NCI-H1105 (cell line): ENCODE measurements around the gene OR52H1.

ENCODE experiments used
- DNase-seq: peaks from one replicate; lab custom pipeline; 2025; lab: John Stamatoyannopoulos, UW

Gene OR52H1

DNA sequence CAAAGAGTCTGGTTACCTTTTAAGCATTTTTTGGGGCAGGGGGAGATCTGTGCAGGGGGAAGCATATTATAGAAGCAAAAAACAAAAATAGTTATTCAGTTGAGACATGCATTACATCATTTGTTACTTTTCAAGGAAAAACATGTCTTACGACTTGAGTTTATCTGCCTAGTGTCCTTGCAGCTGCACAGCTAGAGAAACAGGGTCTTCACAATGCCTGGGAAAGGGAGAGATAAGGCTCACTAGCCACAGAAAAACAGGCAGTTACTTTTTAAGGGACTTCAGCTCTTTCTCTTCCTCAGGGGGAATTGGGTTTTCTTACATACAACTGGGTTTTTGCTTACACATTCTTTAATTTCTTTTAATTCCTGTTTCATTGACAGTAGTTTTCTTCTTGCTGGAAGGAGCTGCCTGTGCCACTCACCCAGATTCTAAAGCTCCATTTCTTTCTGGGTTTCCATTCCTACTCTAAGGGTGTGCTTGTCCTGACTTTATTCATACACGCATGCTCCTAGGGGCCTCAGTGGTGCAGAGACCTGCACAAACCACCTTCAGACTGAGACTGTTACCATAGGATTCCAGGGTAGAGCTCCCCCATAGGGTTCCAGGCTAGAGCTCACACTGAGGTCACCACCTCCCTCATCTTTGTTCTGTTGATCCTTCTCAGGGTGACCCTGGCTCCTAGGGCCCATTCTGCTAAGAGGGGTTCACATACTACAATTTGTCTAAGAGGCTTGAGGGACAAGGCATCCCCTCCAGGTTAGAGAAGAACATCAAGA, 17.1 kb downstream of the OR52H1 start:
- no peak for DNase-seq

DNA sequence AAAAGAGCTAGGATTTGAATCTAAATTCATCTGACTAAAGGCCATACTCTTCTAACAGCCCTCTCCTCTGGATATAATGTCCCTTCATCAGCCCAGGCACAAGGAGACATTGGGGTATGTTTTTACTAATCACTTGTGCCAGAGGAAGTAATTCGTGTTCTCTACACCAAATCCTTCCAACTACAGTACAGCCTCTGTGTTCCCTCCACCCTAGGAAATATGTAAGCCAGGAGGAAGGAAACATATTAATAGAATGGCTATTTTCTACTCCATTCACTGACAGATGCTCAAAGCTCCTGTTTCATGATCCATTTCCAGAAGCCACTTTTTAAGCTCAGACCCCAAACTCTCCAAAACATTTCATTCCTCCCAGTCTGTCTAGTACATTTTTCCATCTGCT, 19.8 kb downstream of the OR52H1 start:
- DNase-seq = no peak

DNA sequence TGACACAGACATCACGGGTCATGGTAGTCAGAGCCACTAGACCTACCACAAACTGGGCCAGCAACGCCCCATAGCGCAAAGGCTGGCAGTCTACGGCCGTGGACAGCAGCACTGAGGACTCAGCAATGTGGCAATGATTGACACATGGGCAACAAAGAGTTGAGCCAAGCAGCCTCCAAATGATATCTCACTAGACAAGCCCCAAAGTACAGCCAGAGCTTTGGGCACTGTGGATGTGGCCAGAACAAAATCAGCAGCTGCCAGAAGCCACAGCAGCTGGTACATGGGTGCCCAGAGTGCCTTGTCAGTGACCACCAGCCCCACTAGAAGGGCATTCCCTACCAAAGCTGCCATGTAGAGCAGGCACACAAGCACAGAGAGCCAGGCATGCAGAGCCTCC, 20.6 kb downstream of the OR52H1 start:
- no peak for DNase-seq

DNA sequence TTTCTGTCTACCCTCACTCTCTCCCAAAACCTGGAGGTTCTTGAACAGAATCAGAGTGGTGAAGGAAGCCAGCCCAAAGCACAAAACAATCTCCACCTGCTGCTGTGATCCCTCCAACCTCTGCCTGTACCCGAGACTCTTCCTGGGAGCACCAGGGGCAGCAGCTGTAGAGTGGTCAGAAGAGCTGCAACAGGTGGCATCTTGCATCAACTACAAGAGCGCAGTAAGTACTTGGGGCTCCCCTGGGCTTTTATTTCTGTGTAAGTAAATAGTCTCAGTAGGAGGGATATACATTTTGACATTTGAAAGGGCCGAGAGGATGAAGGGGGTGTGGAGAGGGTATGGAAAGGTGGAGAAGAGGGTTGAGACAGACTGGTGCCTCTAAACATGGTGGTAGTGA, 23.6 kb downstream of the OR52H1 start:
- no peak for DNase-seq

DNA sequence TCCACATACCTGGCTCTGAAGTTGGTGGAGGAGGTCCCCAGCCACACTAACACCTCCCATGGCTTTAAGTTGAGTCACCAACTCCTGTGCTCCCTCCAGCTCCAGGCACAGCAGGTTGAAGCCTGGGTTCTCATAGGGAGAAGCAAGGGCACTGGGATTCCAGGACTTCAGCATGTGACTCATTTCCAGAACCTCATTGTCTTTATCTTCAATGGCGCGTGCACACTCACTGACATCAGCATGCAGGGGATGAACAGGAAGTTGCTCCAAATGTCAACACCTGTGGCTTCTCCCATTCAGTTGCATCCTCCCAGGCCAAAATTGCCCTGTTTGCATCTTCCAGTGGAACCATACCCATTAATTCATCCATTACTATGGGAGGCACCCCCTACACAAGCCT, 26.0 kb downstream of the OR52H1 start:
- DNase-seq = no peak

DNA sequence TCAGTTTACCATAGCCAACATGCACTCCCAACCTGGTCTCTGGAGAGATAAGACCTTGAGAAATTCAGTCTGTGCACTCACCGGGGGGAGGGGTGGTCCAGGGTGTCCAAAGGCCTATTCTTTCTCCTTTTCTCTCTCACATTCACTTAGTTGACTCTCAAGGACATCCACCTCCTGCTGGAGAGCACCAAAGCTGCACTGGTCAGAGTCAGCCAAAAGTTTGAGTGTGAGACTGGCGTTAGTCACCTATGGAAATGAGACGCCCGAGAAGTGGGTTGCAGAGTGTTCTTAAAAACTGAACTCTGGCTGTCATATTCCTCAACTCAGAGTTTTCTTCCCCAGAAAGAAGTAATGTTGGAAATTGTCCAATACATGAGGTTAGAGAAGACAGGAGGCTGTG, 26.8 kb downstream of the OR52H1 start:
- DNase-seq = no peak

DNA sequence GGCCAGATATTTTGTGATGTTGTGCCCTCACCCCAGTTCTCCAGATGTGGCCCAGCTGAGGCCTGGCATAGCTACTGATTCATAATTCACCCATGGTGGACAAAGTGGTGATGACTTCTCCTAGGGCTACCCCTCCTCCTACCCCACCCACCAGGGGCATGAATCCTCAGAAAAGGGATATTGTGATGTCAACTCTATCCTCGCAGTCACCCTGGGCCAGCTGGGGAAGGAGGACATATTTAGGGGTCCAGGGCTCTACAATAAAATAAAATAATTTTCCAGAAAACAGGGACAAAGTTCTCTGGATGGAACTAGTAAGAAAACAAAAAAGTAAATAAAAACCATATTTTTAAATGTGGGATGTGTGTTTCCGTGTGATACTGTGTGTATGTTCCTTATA, 31.7 kb downstream of the OR52H1 start, which contains the start of gene UBQLNL:
Gene UBQLNL (minus strand): TSS at position 101 of the 400 bp plus-strand sequence. CDS start 258 bp downstream, outside the sequence.
- DNase-seq = no peak

DNA sequence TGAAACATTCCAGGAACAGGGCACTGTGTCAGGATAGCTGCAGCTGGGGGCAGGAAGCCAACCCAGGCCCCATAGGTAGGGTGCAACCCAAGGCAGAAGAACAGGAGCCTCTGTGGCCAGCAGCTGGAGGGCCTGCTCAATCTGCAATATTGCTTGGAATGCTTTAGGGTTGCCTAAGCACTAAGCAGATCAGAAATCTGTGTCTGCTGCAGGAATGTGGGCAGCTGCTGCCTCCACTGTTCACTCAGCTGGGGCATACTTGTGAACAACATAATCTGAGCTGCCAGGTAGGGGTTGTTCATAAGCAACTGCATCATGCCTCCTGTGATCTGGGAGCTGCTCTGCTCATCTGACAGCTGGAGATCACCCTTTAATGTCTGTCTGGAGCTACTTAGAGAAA, 33.5 kb downstream of the OR52H1 start:
- DNase-seq = no peak

DNA sequence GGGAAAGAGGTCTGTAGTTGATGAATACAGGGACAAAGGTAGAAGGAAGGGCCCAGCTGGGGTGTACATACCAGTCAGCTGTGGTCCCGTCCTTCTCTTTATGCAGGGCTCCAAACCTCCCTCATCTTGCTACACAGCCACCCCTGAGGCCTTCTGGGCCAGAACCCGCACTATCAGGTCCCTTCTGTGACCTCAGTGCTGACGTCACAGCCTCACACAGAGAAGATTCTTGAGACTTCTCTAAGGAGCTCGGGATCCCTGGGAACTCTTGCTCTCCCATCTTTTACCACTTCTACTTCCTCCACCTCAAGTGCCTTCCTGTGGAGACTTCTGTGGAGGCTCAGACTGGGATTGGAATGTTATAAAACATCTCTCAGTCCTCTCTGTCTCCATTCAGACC, 38.5 kb downstream of the OR52H1 start, which contains the start of gene UBQLN3:
Gene UBQLN3 (minus strand): TSS at position 155 of the 400 bp plus-strand sequence. CDS start 399 bp downstream, outside the sequence.
- DNase-seq = no peak

DNA sequence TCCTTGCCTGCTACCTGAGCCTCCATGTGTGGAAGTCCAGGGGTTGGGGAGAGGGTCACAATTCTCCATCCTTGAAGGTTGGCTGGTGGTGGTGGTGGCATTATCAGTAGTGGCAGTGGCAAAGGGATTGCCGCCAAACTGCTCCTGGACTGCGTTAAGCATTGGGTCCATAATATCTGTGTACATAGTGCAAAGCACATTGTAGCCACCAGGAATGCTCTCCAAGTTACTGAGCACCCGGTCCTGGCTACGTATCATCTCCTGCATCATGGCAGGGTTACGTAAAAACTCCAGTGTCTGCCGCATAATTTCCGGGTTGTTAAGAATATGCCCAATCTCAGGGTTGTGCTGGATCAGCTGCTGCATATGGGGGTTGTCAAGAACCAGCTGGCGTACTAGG, 39.7 kb downstream of the OR52H1 start:
- DNase-seq = no peak

DNA sequence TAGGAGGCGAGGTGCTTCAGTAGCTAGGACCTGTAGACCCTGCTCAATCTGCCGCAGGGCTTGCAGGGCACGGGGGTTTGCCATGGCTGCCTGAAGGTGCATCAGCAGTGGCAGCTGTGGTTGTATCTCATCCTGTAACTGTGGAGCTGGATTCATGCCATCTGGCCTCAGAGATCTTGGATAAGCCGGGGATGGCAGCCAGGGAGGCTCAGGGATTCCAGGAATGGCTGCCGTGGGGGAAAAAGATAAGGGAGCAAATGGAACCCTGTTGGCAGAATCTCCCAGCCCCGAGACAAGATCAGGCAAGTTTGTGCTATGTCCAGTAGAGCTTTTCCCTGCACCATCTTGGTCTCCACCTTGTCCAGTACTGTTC, 40.4 kb downstream of the OR52H1 start:
- no peak for DNase-seq

DNA sequence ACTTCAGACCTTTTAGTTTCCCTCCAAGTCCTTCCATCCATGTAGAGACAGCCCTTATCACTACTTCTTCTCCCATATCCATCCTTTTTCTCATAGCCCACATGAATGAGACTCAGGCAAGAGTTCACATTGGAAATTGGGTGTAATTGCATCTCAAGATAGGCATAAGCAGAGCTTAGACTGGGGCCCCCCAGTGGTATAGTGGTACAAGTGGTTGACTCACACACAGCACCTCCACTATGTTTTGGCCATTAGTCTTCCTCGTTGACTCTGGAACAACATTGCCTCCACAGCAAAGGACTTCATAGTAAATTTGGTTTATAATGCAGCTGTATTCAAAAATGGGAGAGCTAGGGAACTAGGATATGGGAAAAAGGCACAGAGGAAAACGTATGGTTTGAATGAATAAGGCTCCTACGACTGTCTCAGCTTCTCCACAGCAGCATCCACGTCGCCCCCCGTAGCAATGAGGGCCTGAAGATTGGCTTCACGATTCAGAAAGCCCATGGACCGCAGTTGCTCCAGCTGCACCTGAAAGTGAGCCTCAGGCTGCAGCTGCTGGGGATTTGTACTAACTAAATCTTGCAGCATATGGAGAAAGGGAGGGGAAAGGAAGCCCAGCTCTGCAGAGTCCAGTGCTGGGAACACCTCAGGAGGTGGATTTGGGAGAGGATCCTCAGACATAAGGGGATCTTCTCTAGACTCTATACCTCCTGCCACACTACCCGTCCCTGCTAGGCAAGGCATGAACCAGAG, 41.0 kb downstream of the OR52H1 start:
- DNase-seq = no peak

DNA sequence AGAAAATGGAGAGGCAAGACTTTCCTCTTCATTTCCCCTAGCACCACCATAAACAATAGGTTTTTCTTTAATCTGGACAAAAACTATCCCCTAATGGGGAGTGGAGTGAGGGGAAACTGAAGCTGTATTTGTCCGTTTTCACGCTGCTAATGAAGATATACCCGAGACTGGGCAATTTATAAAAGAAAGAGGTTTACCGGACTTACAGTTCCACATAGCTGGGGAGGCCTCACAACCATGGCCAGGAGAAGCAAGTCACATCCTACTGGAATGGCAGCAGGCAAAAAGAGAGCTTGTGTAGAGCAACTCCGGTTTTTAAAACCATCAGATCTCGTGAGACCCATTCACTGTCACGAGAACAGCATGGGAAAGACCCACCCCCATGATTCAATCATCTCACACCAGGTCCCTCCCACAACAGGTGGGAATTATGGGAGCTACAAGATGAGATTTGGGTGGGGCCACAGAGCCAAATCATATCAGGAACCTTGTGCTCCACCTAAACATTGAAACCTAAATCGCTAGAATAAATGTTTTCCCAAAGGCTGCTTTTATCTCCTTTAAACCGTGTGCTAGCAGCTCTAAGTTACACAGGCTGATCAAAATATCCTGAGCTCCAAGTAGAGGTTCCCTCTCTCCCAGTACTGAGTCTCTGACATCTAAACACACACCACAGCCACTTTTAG, 42.8 kb downstream of the OR52H1 start:
- no peak for DNase-seq

DNA sequence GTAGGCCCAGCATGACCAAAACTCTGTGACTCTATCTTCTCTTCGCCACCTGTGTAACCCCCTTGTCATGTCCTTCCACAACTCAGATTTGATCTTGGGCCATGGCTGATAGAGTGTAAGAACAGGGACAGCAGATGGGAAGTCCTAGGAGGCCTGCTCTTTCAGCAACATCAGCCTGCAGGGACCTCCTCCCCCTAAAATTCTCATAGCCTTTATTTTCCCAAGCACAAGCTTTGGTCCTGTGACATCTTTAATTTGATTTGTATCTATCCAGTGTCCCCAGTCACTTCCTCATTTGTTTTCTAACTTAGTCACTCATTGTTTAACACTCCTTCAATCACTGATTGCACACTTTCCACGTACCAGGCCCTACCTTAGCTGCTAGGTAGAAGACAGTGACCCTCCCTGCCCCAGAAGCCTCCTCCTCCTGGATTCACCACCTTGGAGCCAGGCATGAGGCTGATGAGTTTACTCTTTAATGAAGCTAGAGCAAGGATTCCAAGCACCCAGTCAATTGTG, 43.9 kb downstream of the OR52H1 start:
- no peak for DNase-seq

DNA sequence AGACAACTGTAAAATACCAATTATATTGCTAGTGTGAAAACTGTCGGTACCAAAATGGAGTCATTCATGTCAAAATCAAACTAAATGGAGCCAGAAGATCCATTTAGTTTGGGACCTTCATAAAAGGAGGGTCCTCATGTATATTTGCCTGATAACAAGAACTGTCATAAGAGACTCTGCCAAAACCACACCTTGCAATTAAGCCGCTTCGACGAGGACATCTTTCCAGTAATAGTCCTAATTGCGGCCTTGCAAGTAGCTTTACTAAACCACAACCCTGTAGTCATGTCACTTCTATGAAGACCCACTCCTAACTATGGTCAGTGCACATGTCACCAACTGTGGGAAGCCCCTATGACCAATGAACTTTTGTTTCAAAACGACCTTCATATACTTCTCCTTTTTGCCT, 47.9 kb downstream of the OR52H1 start:
- no peak for DNase-seq

DNA sequence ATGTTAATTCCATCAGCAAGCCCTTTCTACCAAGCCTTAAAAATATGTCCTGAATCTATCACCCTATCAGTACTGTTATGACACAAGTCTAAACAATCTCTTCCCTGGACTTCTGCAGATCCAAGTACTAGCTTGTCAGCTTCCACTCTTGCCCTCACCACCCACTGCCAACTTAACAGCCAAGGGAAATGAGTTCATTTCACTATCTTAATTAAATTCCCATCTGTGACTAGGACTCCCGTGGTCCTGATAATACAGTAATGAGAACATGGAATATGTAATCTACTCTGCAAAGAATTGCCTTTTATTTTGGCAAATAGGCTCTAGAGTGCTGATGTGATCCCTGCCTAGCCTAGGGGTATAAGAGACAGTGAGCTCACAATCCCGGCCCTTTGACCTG, 48.7 kb downstream of the OR52H1 start:
- DNase-seq = no peak
